HL-60 (cell line): ENCODE results near the gene CYP4F22.
A peak's percentile ranks its signal among the peaks of the same experiment; 100 is the strongest.

Experiments used
- DNase-seq, 2 experiments: peaks; one replicate each; pipeline ENCODE4 v3.0.0-alpha.2; 2010 to 2020; ENCODE audit warnings: low read depth in 1 of 2, low spot score in 1 of 2
- H3K27ac ChIP-seq: fragments of 250-450 bp; sonication (Bioruptor Pico); replicated peaks from 2 replicates; pipeline ENCODE4 v1.5.1; 2020; ENCODE audit warnings: mild to moderate bottlenecking, moderate library complexity
- H3K27me3 ChIP-seq: fragments of 250-450 bp; sonication (Bioruptor Pico); 2 replicates; pipeline ENCODE4 v1.5.1; 2021; ENCODE audit warnings: mild to moderate bottlenecking, moderate library complexity; ENCODE audit not compliant: insufficient read depth, poor library complexity, severe bottlenecking
- H3K4me3 ChIP-seq: replicated peaks from 2 replicates; pipeline ENCODE4 v1.5.1; 2011; ENCODE audit warnings: mild to moderate bottlenecking, control low read depth, low read length; ENCODE audit not compliant: insufficient read depth
- GABPA ChIP-seq: IDR thresholded peaks from 2 replicates; pipeline ENCODE4 v1.6.1; 2012; ENCODE audit warnings: low read depth
- POLR2AphosphoS5 ChIP-seq: IDR thresholded peaks from 2 replicates; pipeline ENCODE4 v1.6.1; 2012; ENCODE audit warnings: low read depth
- SPI1 ChIP-seq: IDR thresholded peaks from 2 replicates; pipeline ENCODE4 v1.6.1; 2012; ENCODE audit warnings: low read depth, mild to moderate bottlenecking, borderline replicate concordance
- TF ChIP-seq, protein P1 (sequence below): IDR thresholded peaks from 2 replicates; pipeline ENCODE4 v1.6.1; 2012; ENCODE audit warnings: low read depth; ENCODE audit not compliant: insufficient replicate concordance
- TF ChIP-seq, protein P2 (sequence below): IDR thresholded peaks from one replicate; pipeline ENCODE4 v1.5.1; 2011; ENCODE audit warnings: low read length, control low read depth, inconsistent platforms; ENCODE audit not compliant: insufficient read depth

CYP4F22 gene

GRCh38 chr19:15549581-15549980, 41.3 kb downstream of the CYP4F22 start:
- H3K27me3 ChIP-seq: peaks cover 8% of the 10 kb centered on the region
- DNase-seq: no peak
- H3K27ac ChIP-seq: no peak overlapping the region
- H3K4me3 ChIP-seq: no peak overlapping the region
- no peak for TF ChIP-seq SPI1
- TF ChIP-seq, protein P1, sequence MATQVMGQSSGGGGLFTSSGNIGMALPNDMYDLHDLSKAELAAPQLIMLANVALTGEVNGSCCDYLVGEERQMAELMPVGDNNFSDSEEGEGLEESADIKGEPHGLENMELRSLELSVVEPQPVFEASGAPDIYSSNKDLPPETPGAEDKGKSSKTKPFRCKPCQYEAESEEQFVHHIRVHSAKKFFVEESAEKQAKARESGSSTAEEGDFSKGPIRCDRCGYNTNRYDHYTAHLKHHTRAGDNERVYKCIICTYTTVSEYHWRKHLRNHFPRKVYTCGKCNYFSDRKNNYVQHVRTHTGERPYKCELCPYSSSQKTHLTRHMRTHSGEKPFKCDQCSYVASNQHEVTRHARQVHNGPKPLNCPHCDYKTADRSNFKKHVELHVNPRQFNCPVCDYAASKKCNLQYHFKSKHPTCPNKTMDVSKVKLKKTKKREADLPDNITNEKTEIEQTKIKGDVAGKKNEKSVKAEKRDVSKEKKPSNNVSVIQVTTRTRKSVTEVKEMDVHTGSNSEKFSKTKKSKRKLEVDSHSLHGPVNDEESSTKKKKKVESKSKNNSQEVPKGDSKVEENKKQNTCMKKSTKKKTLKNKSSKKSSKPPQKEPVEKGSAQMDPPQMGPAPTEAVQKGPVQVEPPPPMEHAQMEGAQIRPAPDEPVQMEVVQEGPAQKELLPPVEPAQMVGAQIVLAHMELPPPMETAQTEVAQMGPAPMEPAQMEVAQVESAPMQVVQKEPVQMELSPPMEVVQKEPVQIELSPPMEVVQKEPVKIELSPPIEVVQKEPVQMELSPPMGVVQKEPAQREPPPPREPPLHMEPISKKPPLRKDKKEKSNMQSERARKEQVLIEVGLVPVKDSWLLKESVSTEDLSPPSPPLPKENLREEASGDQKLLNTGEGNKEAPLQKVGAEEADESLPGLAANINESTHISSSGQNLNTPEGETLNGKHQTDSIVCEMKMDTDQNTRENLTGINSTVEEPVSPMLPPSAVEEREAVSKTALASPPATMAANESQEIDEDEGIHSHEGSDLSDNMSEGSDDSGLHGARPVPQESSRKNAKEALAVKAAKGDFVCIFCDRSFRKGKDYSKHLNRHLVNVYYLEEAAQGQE: no peak
- TF ChIP-seq POLR2AphosphoS5: no peak
- TF ChIP-seq GABPA: no peak
- TF ChIP-seq, protein P2, sequence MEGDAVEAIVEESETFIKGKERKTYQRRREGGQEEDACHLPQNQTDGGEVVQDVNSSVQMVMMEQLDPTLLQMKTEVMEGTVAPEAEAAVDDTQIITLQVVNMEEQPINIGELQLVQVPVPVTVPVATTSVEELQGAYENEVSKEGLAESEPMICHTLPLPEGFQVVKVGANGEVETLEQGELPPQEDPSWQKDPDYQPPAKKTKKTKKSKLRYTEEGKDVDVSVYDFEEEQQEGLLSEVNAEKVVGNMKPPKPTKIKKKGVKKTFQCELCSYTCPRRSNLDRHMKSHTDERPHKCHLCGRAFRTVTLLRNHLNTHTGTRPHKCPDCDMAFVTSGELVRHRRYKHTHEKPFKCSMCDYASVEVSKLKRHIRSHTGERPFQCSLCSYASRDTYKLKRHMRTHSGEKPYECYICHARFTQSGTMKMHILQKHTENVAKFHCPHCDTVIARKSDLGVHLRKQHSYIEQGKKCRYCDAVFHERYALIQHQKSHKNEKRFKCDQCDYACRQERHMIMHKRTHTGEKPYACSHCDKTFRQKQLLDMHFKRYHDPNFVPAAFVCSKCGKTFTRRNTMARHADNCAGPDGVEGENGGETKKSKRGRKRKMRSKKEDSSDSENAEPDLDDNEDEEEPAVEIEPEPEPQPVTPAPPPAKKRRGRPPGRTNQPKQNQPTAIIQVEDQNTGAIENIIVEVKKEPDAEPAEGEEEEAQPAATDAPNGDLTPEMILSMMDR: no peak

- no peak overlapping the region for H3K27ac ChIP-seq
- TF ChIP-seq, protein P2: no peak
- TF ChIP-seq POLR2AphosphoS5 (no peak), GABPA (no peak), SPI1 (no peak)
- TF ChIP-seq, protein P1: no peak
- no peak for DNase-seq
- H3K4me3 ChIP-seq: no peak overlapping the region
- H3K27me3 ChIP-seq: peaks cover 8% of the 10 kb centered on the region
These were observed 41.9 kb downstream of the CYP4F22 start for GRCh38 chr19:15550273-15550672.

DNA sequence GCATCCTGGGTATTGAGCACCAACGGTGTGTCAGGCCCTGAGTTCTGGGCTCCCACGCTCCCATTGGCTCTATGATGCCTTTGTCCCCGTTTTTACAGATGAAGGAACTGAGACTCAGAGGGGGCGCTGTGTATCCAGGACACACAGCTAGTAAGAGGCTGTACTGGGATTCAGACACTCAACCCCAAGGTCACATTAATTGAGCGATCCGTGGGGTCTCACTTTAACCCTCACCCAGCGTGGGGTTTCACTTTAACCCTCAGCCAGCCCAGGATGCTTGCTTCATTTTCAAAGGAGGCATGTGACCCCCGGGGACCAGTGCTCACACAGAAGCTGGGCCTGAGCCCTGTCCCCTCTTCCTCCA, 42.6 kb downstream of the CYP4F22 start:
- DNase-seq: no peak
- H3K4me3 ChIP-seq: peak overlapping the region; percentile 7
- peaks cover 8% of the 10 kb centered on the region for H3K27me3 ChIP-seq
- no peak overlapping the region for H3K27ac ChIP-seq
- TF ChIP-seq, protein P2: no peak
- TF ChIP-seq, protein P1: no peak
- TF ChIP-seq GABPA: no peak
- TF ChIP-seq SPI1: no peak
- TF ChIP-seq POLR2AphosphoS5: no peak
